GM12878 (cell line): ENCODE results near the gene RNF150. TPM values are rescaled to one million over a fixed set of nuclear protein-coding genes. Genes with fewer than 3 reads are reported as not detected.

Experiments used
- ATAC-seq: fragments of 200-7000 bp; cut with Tn5 transposase; 3 replicates; pipeline ENCODE4 v1.9.1; 2020; ENCODE audit warnings: mild to moderate bottlenecking, moderate library complexity
- BruUV-seq: library from RNA; stranded (reverse); fragments of 400-500 nt; replicated peaks from 2 replicates; lab custom pipeline; 2021; lab: Mats Ljungman, UMichigan
- CTCF ChIA-PET: fragments of 300-600 bp; sonication (Branson Sonifier 250); formaldehyde crosslinking; extraction: SDS; loops from one replicate; lab custom pipeline; 2021; ENCODE audit warnings: inconsistent platforms; lab: Yijun Ruan, JAX
- POLR2A ChIA-PET: fragments of 350-600 bp; formaldehyde crosslinking; extraction: SDS; loops from one replicate; lab custom pipeline; 2021; ENCODE audit warnings: inconsistent platforms; lab: Charles Lee
- RAD21 ChIA-PET: fragments of 300-600 bp; sonication (Branson Sonifier 250); formaldehyde crosslinking; loops from one replicate; lab custom pipeline; 2023; ENCODE audit warnings: antibody characterized with exemption; ENCODE audit not compliant: unreplicated experiment; lab: Charles Lee
- SMC1A ChIA-PET: fragments of 300-600 bp; sonication (Branson Sonifier 250); formaldehyde crosslinking; loops from one replicate; lab custom pipeline; 2023; ENCODE audit not compliant: unreplicated experiment, uncharacterized antibody; lab: Charles Lee
- DNase-seq: peaks from one replicate; pipeline ENCODE4 v3.0.0-alpha.2; 2011; ENCODE audit warnings: low read depth, low spot score
- FAIRE-seq: peaks from 3 replicates; lab custom pipeline; 2011; peaks lifted over from hg19 to GRCh38; lab: Jason Lieb, UNC
- H2AFZ ChIP-seq: 2 replicates; pipeline ENCODE4 v1.6.0; 2011; ENCODE audit warnings: low read depth, low read length, control low read depth; ENCODE audit not compliant: control insufficient read depth
- H3K27ac ChIP-seq: 2 replicates; pipeline ENCODE4 v1.5.1; 2011; ENCODE audit warnings: control low read depth; ENCODE audit not compliant: control insufficient read depth, insufficient read depth
- H3K27me3 ChIP-seq, 2 experiments: replicated peaks in 1 of 2; 2 replicates each; pipeline versions ENCODE4 v1.6.0 to v1.6.1; 2011; ENCODE audit warnings: low read length in 1 of 2; ENCODE audit not compliant: control insufficient read depth in 2 of 2, insufficient read depth in 2 of 2
- H3K36me3 ChIP-seq, 2 experiments: 2 replicates each; pipeline ENCODE4 v1.5.1; 2011; ENCODE audit warnings: low read length in 1 of 2; ENCODE audit not compliant: control insufficient read depth in 2 of 2, insufficient read depth in 2 of 2
- H3K4me1 ChIP-seq: 2 replicates; pipeline ENCODE4 v1.6.1; 2011; ENCODE audit warnings: mild to moderate bottlenecking, low read length, moderate library complexity, mixed read lengths; ENCODE audit not compliant: control insufficient read depth, insufficient read depth
- H3K4me2 ChIP-seq: 2 replicates; pipeline ENCODE4 v1.6.0; 2011; ENCODE audit warnings: control low read depth; ENCODE audit not compliant: control insufficient read depth, insufficient read depth
- H3K4me3 ChIP-seq: fragments of 200-600 bp; sonication (generic); 2 replicates; pipeline ENCODE4 v1.5.1; 2016
- H3K79me2 ChIP-seq: 2 replicates; pipeline ENCODE4 v1.6.0; 2011; ENCODE audit warnings: low read length; ENCODE audit not compliant: control insufficient read depth, insufficient read depth
- H3K9ac ChIP-seq: 2 replicates; pipeline ENCODE4 v1.8.0; 2011; ENCODE audit warnings: low read length, control low read depth, mixed read lengths; ENCODE audit not compliant: control insufficient read depth, insufficient read depth
- H3K9me3 ChIP-seq: replicated peaks from 3 replicates; pipeline ENCODE4 v1.5.1; 2011; ENCODE audit warnings: mild to moderate bottlenecking, low read length; ENCODE audit not compliant: control insufficient read depth, insufficient read depth
- H4K20me1 ChIP-seq: 2 replicates; pipeline ENCODE4 v1.6.0; 2011; ENCODE audit not compliant: control insufficient read depth, insufficient read depth
- ATF2 ChIP-seq: IDR thresholded peaks from 2 replicates; pipeline ENCODE4 v1.6.1; 2012; ENCODE audit warnings: low read length, inconsistent platforms
- CREB1 ChIP-seq: IDR thresholded peaks from 2 replicates; pipeline ENCODE4 v1.6.1; 2012; ENCODE audit warnings: low read depth, mild to moderate bottlenecking, inconsistent platforms
- FOXM1 ChIP-seq: IDR thresholded peaks from 2 replicates; pipeline ENCODE4 v1.6.1; 2012; ENCODE audit warnings: low read depth, mild to moderate bottlenecking, inconsistent platforms, low read length, moderate library complexity
- GABPA ChIP-seq: IDR thresholded peaks from 2 replicates; pipeline ENCODE4 v1.6.1; 2014; ENCODE audit warnings: antibody characterized with exemption, low read depth, mild to moderate bottlenecking, inconsistent platforms
- GATAD2B ChIP-seq: fragments of 450-650 bp; conservative IDR thresholded peaks from 2 replicates; pipeline ENCODE4 v1.6.1; 2017; ENCODE audit warnings: low read depth, mild to moderate bottlenecking, moderate library complexity
- HCFC1 ChIP-seq: fragments of 150-350 bp; IDR thresholded peaks from 2 replicates; pipeline ENCODE4 v1.6.1; 2014; ENCODE audit warnings: low read length
- JUNB ChIP-seq: IDR thresholded peaks from 2 replicates; pipeline ENCODE4 v1.6.1; 2016; ENCODE audit warnings: antibody characterized with exemption, mild to moderate bottlenecking
- NFYB ChIP-seq: IDR thresholded peaks from 2 replicates; pipeline ENCODE4 v1.6.1; 2011; ENCODE audit warnings: low read depth, mild to moderate bottlenecking, low read length, improper control_type of control experiment, moderate library complexity; ENCODE audit not compliant: insufficient read depth
- NR2C2 ChIP-seq: IDR thresholded peaks from 2 replicates; pipeline ENCODE4 v1.6.1; 2011; ENCODE audit warnings: borderline replicate concordance, low read depth; ENCODE audit not compliant: control insufficient read depth, insufficient read length
- POU2F2 ChIP-seq: IDR thresholded peaks from 3 replicates; pipeline ENCODE4 v1.6.1; 2011; ENCODE audit warnings: low read depth, mild to moderate bottlenecking, low read length, borderline replicate concordance
- RAD51 ChIP-seq: fragments of 450-650 bp; IDR thresholded peaks from 2 replicates; pipeline ENCODE4 v1.6.1; 2016; ENCODE audit warnings: moderate library complexity, mild to moderate bottlenecking, inconsistent platforms
- TCF7 ChIP-seq: IDR thresholded peaks from 2 replicates; pipeline ENCODE4 v1.6.1; 2014; ENCODE audit warnings: antibody characterized with exemption, borderline replicate concordance
- WGBS: methylation state at CpG from one replicate; pipeline ENCODE4 v1.1.6; 2016; ENCODE audit warnings: low lambda C conversion rate; ENCODE audit not compliant: insufficient replicate concordance, insufficient coverage; ENCODE audit errors: missing lambda C conversion rate; 5-methylcytosine and 5-hydroxymethylcytosine counted together
- in situ Hi-C: fragments of 300-500 bp; cut with MboI; formaldehyde crosslinking; loops from 9 replicates; pipeline ENCODE4 v1.14.3; 2018; ENCODE audit warnings: mixed read lengths
- intact Hi-C: fragments of 100-400 bp; cut with micrococcal nuclease; formaldehyde crosslinking; loops from one replicate; pipeline ENCODE4 v1.14.2; 2022; ENCODE audit not compliant: unreplicated experiment
- polyA plus RNA-seq, 11 experiments: library from polyadenylated mRNA; depleted of rRNA in 4 of 11; unstranded in 6 of 11; stranded (reverse) in 5 of 11; fragments of >200 nt; fragmentation: Nextera tagmentation in 4 of 11; fragmentation: Illumina TruSeq in 1 of 11; extraction: Ambion mirVana in 4 of 11; extraction: Trizol in 1 of 11; gene quantifications; 1 replicate in 1 of 11; 2 replicates in 10 of 11; pipeline versions ENCODE4 v1.2.1 to v1.2.3, GENCODE V29; 2011 to 2016; ENCODE audit warnings: inconsistent platforms in 2 of 11, missing spikeins in 2 of 11, low read depth in 1 of 11
- total RNA-seq, 4 experiments: library from RNA; depleted of rRNA in 3 of 4; stranded (reverse); fragments of >200 nt in 3 of 4; fragmentation: Illumina TruSeq in 1 of 4; extraction: Trizol in 1 of 4; gene quantifications; 2 replicates each; pipeline versions ENCODE4 v1.2.1 to v1.2.3, GENCODE V29; 2013 to 2021
- TF ChIP-seq, protein P1 (sequence below): fragments of 450-650 bp; IDR thresholded peaks from 2 replicates; pipeline ENCODE4 v1.6.1; 2016; ENCODE audit warnings: mild to moderate bottlenecking

Gene RNF150
- total and polyA plus RNA-seq, 10 of the 15 experiments (the other 5 are each of a cell fraction or from before 2014, with no cell fraction given), result 0.01 to 2.3 (median 0.04) TPM; not detected in 6

DNA sequence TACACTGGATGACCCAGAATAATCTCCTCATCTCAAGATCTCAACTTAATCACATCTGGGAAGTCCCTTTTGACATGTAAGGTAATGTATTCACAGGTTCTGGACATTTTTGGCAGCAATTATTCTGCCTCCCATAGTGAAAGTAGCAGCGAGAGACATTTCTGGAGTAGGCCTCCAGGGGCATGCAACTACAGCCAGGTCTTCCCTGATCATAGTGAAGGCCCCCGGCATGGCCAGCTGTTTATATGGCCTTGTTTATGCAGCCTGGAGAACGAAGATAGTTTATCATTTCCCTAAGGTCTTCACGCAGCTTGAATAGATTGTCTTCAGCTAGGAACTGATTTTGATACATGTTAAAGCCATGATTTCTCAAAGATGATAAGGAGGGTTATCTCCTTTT is 139.9 kb downstream of the RNF150 start:
- CTCF ChIA-PET, result no interaction called here

More for the DNA sequence above, 139.9 kb downstream of the RNF150 start:
- ChIA-PET SMC1A (no interaction called here), POLR2A (no interaction called here), RAD21 (no interaction called here)
- Histone ChIP-seq H3K4me2 (no peak overlapping the region), H4K20me1 (no peaks in the 10 kb centered on the region), H3K4me1 (no peaks in the 10 kb centered on the region), H3K79me2 (no peaks in the 10 kb centered on the region), H3K9me3 (no peaks in the 10 kb centered on the region), H3K9ac (no peak overlapping the region), H3K27me3 (no peaks in the 10 kb centered on the region), H2AFZ (no peak overlapping the region), H3K4me3 (no peak overlapping the region), H3K36me3 (no peaks in the 10 kb centered on the region), H3K27ac (no peak overlapping the region)
- WGBS, result 18% methylated on average over 4 of the region's 4 CpGs
- FAIRE-seq (no peak), ATAC-seq (peak; percentile 55), DNase-seq (no peak)
- in situ Hi-C loops, result no loop called here
- TF ChIP-seq TCF7, result no peak
- TF ChIP-seq, protein P1, sequence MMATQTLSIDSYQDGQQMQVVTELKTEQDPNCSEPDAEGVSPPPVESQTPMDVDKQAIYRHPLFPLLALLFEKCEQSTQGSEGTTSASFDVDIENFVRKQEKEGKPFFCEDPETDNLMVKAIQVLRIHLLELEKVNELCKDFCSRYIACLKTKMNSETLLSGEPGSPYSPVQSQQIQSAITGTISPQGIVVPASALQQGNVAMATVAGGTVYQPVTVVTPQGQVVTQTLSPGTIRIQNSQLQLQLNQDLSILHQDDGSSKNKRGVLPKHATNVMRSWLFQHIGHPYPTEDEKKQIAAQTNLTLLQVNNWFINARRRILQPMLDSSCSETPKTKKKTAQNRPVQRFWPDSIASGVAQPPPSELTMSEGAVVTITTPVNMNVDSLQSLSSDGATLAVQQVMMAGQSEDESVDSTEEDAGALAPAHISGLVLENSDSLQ, result no peak
- no peak for TF ChIP-seq CREB1
- TF ChIP-seq POU2F2, result no peak
- no peak for TF ChIP-seq ATF2
- no peak for TF ChIP-seq JUNB
- no peak for TF ChIP-seq NFYB
- no peak for TF ChIP-seq HCFC1
- TF ChIP-seq FOXM1, result no peak
- no peak for TF ChIP-seq GABPA
- no peak for TF ChIP-seq GATAD2B
- TF ChIP-seq NR2C2, result no peak
- TF ChIP-seq RAD51, result no peak
- no TSS peak for BruUV-seq
- intact Hi-C loops, result no loop called here
